Liver (tissue), 9 donors: ENCODE measurements around the gene SH3RF3. TPM values are rescaled to one million over a fixed set of nuclear protein-coding genes. Genes with fewer than 3 reads are reported as not detected.

ENCODE experiments used
- DNase-seq: peaks from one replicate; pipeline ENCODE4 v3.0.0-alpha.2; 2017; ENCODE audit warnings: low spot score
- H3K27ac ChIP-seq, 2 donors: one replicate each; pipeline ENCODE4 v1.7.0; 2013; ENCODE audit warnings: inconsistent platforms in 2 of 2, low read length in 2 of 2, control low read depth in 1 of 2, low read depth in 1 of 2, mild to moderate bottlenecking in 1 of 2
- H3K27me3 ChIP-seq, 4 donors: one replicate each; pipeline versions ENCODE4 v1.6.1 to v1.7.0; 2013; ENCODE audit warnings: low read length in 3 of 4, inconsistent platforms in 1 of 4, mild to moderate bottlenecking in 1 of 4, moderate library complexity in 1 of 4; ENCODE audit not compliant: control insufficient read depth in 4 of 4, insufficient read depth in 4 of 4
- H3K36me3 ChIP-seq, 4 donors: one replicate each; pipeline versions ENCODE4 v1.6.1 to v1.7.0; 2013; ENCODE audit warnings: low read length in 3 of 4, mild to moderate bottlenecking in 3 of 4, low read depth in 1 of 4, moderate library complexity in 1 of 4; ENCODE audit not compliant: control insufficient read depth in 4 of 4, insufficient read depth in 3 of 4
- H3K4me1 ChIP-seq, 4 donors: one replicate each; pipeline versions ENCODE4 v1.6.1 to v1.7.0; 2013; ENCODE audit warnings: low read length in 3 of 4, mild to moderate bottlenecking in 3 of 4, moderate library complexity in 1 of 4; ENCODE audit not compliant: control insufficient read depth in 4 of 4, insufficient read depth in 4 of 4
- H3K4me3 ChIP-seq, 3 donors: one replicate each; pipeline versions ENCODE4 v1.6.1 to v1.7.0; 2013; ENCODE audit warnings: low read length in 3 of 3, control low read depth in 1 of 3, low read depth in 1 of 3, mild to moderate bottlenecking in 1 of 3
- H3K9ac ChIP-seq, 2 donors: one replicate each; pipeline ENCODE4 v1.7.0; 2013; ENCODE audit warnings: low read length in 2 of 2, mild to moderate bottlenecking in 2 of 2, moderate library complexity in 2 of 2, control low read depth in 1 of 2, low read depth in 1 of 2
- H3K9me3 ChIP-seq, 4 donors: one replicate each; pipeline versions ENCODE4 v1.6.1 to v1.7.0; 2013; ENCODE audit warnings: low read length in 3 of 4; ENCODE audit not compliant: control insufficient read depth in 4 of 4
- ATF3 ChIP-seq: IDR thresholded peaks from 2 replicates; pipeline ENCODE4 v1.6.1; 2016; ENCODE audit warnings: antibody characterized with exemption
- CTCF ChIP-seq: fragments of 150-350 bp; IDR thresholded peaks from 2 replicates; pipeline ENCODE4 v1.5.1; 2017; ENCODE audit warnings: improper control_type of control experiment, low read depth, low read length; ENCODE audit not compliant: missing input control
- FOXA1 ChIP-seq: IDR thresholded peaks from 2 replicates; pipeline ENCODE4 v1.6.1; 2016; ENCODE audit warnings: antibody characterized with exemption
- FOXA2 ChIP-seq: IDR thresholded peaks from 2 replicates; pipeline ENCODE4 v1.6.1; 2016; ENCODE audit warnings: antibody characterized with exemption
- HNF4A ChIP-seq, 2 donors: conservative IDR thresholded peaks; 2 replicates each; pipeline ENCODE4 v1.6.1; 2016; ENCODE audit warnings: antibody characterized with exemption in 2 of 2, mild to moderate bottlenecking in 2 of 2
- JUND ChIP-seq, 2 donors: IDR thresholded peaks; 2 replicates each; pipeline ENCODE4 v1.6.1; 2016; ENCODE audit warnings: antibody characterized with exemption in 2 of 2
- MAX ChIP-seq: IDR thresholded peaks from 2 replicates; pipeline ENCODE4 v1.6.1; 2016; ENCODE audit warnings: antibody characterized with exemption
- NR2F2 ChIP-seq: IDR thresholded peaks from 2 replicates; pipeline ENCODE4 v1.6.1; 2016; ENCODE audit warnings: antibody characterized with exemption
- RXRA ChIP-seq, 2 donors: IDR thresholded peaks; 2 replicates each; pipeline ENCODE4 v1.6.1; 2017 to 2018; ENCODE audit warnings: antibody characterized with exemption in 2 of 2, mild to moderate bottlenecking in 1 of 2
- SP1 ChIP-seq: IDR thresholded peaks from 2 replicates; pipeline ENCODE4 v1.6.1; 2018; ENCODE audit warnings: antibody characterized with exemption, mild to moderate bottlenecking
- TAF1 ChIP-seq: conservative IDR thresholded peaks from 2 replicates; pipeline ENCODE4 v1.6.1; 2016; ENCODE audit warnings: antibody characterized with exemption, mild to moderate bottlenecking
- ZBTB33 ChIP-seq: IDR thresholded peaks from 2 replicates; pipeline ENCODE4 v1.6.1; 2016; ENCODE audit warnings: antibody characterized with exemption
- WGBS: extraction: QIAGEN DNeasy Blood & Tissue Kit; methylation state at CpG from one replicate; pipeline ENCODE4 v1.1.7; 2013; 5-methylcytosine and 5-hydroxymethylcytosine counted together
- polyA plus RNA-seq, 2 donors: library from polyadenylated mRNA; stranded (reverse) in 1 of 2; unstranded in 1 of 2; fragments of 200-250 nt in 1 of 2; fragments of >200 nt in 1 of 2; fragmentation: Nextera tagmentation in 1 of 2; extraction: Ambion mirVana in 1 of 2; gene quantifications; one replicate each; pipeline versions ENCODE4 v1.2.1 to v1.2.3, GENCODE V29; 2013 to 2015
- total RNA-seq, 2 donors: library from RNA; depleted of rRNA; stranded (reverse); fragments of >200 nt; gene quantifications; one replicate each; pipeline ENCODE4 v1.2.3, GENCODE V29; 2014
- donor health status: healthy.
- donor health status: healthy.
- donor health status: healthy.
- donor health status: healthy.
- donor health status: healthy.

Gene SH3RF3
- total and polyA plus RNA-seq, 4 donors = 0.11 to 1.0 (median 0.54) TPM

- Histone ChIP-seq H3K9ac (no peak overlapping the region), H3K9me3 (no peaks in the 10 kb centered on the region), H3K27me3 (peaks cover 0 to 3% (median 1%) of the 10 kb centered on the region in 4 donors), H3K36me3 (no peaks in the 10 kb centered on the region), H3K4me1 (peaks cover 4 to 8% (median 7%) of the 10 kb centered on the region in 4 donors), H3K27ac (no peak overlapping the region), H3K4me3 (no peak overlapping the region)
- DNase-seq = no peak
- 95% methylated on average over 4 of the region's 4 CpGs for WGBS
- no peak for TF ChIP-seq FOXA1
- TF ChIP-seq RXRA (IDR thresholded peaks at IDR 0.05) = no peak
These were observed 5.3 kb upstream of the SH3RF3 start for GRCh38 chr2:109123586-109124201.

GRCh38 chr2:109124982-109125592, 3.9 kb upstream of the SH3RF3 start:
- Histone ChIP-seq H3K4me3 (no peak overlapping the region), H3K9me3 (no peaks in the 10 kb centered on the region), H3K9ac (no peak overlapping the region), H3K36me3 (no peaks in the 10 kb centered on the region), H3K27me3 (peaks cover 0 to 3% (median 1%) of the 10 kb centered on the region in 4 donors), H3K27ac (no peak overlapping the region), H3K4me1 (peaks cover 9 to 18% (median 14%) of the 10 kb centered on the region in 4 donors)
- TF ChIP-seq NR2F2 = no peak
- TF ChIP-seq JUND (IDR thresholded peaks at IDR 0.05) = no peak
- no peak for TF ChIP-seq FOXA1
- 67% methylated on average over 10 of the region's 10 CpGs for WGBS
- no peak for DNase-seq

- H3K4me3 ChIP-seq = no peak overlapping the region
- no peaks in the 10 kb centered on the region for H3K36me3 ChIP-seq
- no peak for DNase-seq
- no peak for TF ChIP-seq HNF4A (conservative IDR thresholded peaks at IDR 0.05)
- TF ChIP-seq MAX = no peak
- no peak for TF ChIP-seq CTCF
- no peak for TF ChIP-seq TAF1
- TF ChIP-seq ZBTB33 = no peak
- no peak for TF ChIP-seq SP1
- TF ChIP-seq RXRA (IDR thresholded peaks at IDR 0.05) = no peak
- TF ChIP-seq FOXA1 = no peak
- no peak for TF ChIP-seq ATF3
- no peak for TF ChIP-seq FOXA2
- 83% methylated on average over 12 of the region's 12 CpGs for WGBS
- H3K27ac ChIP-seq = no peak overlapping the region
- peaks cover 0 to 3% (median 1%) of the 10 kb centered on the region in 4 donors for H3K27me3 ChIP-seq
- no peaks in the 10 kb centered on the region for H3K9me3 ChIP-seq
- H3K4me1 ChIP-seq = peaks cover 9 to 18% (median 14%) of the 10 kb centered on the region in 4 donors
- H3K9ac ChIP-seq = no peak overlapping the region
These were observed 3.2 kb upstream of the SH3RF3 start for GRCh38 chr2:109125593-109126500.
